GM19463 (cell line): ENCODE measurements around the gene ATP6V1C2.
"Not testable (repeated sequence)": the region's sequence is repeated elsewhere in the genome, so short reads cannot be mapped to it uniquely, and the experiment has no call there.

ENCODE experiments used
- ATAC-seq: cut with Tn5 transposase; IDR thresholded peaks from one replicate; pipeline ENCODE4 v1.9.1; 2021; ENCODE audit warnings: mild to moderate bottlenecking, moderate library complexity; ENCODE audit not compliant: unreplicated experiment

The ATP6V1C2 gene

DNA sequence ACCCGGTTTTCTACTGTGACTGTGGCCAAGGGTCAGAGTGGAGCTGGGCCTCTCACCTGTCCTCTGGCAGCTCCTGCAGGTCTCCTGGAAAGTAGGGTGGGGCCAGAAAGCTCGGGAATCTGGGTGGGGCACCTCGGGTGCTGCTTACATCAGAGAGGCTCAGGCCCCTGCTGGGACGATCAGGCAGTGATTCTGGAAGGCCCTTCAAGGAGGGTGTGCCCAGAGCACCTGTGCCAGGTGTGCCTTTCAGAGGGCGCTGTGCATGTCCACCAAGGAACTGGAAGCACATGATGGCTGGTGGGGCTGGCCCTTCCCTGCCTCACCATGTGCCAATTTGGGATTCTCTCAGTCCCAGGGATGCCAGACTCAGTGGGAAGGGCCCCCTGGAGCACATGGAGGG lies 44.0 kb downstream of the ATP6V1C2 start:
- ATAC-seq, result no peak

GRCh38 chr2:10765914-10766313 lies 44.5 kb downstream of the ATP6V1C2 start:
- no peak for ATAC-seq

GRCh38 chr2:10768063-10768507 lies 46.7 kb downstream of the ATP6V1C2 start:
- no peak for ATAC-seq

DNA sequence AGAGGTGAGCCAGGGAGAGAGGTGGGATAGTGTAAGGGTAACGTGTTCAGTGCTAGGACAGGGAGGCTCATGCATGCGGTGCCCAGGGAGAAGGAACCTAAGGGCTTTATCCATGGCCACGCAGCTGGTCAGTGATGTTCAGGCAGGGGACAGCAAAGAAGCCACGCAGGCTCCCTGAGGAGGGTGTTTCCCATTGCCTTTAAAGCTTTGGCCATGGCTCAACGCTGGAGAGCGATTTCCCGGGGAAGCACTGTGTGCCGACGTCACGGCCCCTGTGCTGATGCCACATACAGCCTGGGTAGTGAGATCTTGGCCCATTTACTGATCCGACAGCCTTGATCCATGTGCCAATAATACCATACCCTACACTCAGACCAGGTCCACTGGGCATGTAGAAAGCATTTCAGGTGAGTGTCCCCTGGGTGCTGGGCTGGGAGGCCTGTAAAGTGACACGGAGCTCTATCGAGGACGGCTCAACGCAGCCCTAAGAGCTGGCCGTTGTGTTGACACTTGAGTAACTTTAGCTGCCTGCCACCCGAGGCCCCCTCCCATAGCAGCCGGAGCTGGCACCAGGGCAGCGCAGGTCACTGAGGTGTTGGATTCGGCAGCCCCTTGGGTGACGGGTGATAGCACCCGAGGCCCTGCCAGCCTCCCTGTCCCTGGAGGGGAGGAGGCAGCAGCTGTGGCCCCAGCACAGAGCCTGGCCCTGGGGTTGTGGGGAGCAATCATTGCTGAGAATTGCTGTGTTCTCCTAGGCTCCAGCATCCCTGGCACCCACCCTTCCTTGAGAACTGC lies 49.7 kb downstream of the ATP6V1C2 start:
- ATAC-seq, result no peak

GRCh38 chr2:10771786-10772185 lies 50.4 kb downstream of the ATP6V1C2 start:
- no peak for ATAC-seq

GRCh38 chr2:10772201-10772867 lies 50.9 kb downstream of the ATP6V1C2 start:
- ATAC-seq, result no peak

- ATAC-seq, result no peak
These were observed 51.4 kb downstream of the ATP6V1C2 start for GRCh38 chr2:10772868-10773215.

DNA sequence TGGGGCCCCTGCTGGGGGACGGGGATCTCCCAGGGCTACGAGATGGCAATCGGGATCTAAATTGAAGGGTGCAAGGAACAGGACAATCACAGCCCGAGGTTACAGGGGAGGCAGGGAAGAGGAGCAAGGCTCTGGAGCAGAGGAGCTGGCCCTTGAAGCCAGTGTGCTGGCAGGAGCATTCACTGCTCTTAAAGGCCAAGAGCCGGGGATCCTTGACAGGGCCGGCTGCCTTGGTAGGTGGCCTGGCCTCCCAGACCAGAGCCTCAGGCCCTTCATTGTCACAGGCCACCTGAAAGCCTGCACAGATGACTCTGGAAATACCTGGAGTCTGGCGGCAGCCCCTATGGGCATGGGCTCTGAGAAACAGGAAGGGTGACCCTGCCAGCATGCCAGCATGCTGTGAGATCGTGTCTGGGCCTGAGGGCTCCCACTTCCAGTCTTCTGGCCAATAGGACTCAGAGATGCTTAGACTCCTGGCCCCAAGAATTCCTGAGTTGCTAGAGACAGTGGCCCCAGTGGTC lies 52.5 kb downstream of the ATP6V1C2 start:
- no peak for ATAC-seq

- ATAC-seq, result no peak
These were observed 53.0 kb downstream of the ATP6V1C2 start for GRCh38 chr2:10774394-10774793.

- no peak for ATAC-seq
These were observed 53.8 kb downstream of the ATP6V1C2 start for GRCh38 chr2:10775021-10775780.

DNA sequence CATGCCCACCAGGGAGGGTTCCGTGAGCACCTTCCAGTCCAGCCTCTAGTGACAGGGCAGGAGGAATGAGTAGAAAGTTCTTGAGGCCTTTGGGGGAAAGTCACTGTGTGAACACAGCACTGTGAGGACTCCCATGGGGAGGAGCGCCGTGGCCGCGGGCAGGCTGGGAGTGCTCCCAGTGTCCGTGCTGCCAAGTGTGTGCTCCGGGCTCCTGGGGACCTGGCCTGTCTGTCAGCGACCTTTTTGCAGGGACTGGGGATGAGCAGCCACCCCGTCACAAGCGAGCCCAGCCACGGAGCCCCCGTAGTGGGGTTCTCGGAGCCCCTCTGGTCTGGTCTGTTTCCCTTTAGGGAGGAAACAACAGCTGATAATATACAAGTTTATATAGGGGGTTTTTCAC lies 54.4 kb downstream of the ATP6V1C2 start:
- ATAC-seq, result no peak

GRCh38 chr2:10776231-10776977 lies 55.0 kb downstream of the ATP6V1C2 start:
- ATAC-seq, result no peak

GRCh38 chr2:10777111-10777841 lies 55.8 kb downstream of the ATP6V1C2 start:
- ATAC-seq, result no peak

GRCh38 chr2:10777842-10778723 lies 56.7 kb downstream of the ATP6V1C2 start:
- ATAC-seq, result no peak

DNA sequence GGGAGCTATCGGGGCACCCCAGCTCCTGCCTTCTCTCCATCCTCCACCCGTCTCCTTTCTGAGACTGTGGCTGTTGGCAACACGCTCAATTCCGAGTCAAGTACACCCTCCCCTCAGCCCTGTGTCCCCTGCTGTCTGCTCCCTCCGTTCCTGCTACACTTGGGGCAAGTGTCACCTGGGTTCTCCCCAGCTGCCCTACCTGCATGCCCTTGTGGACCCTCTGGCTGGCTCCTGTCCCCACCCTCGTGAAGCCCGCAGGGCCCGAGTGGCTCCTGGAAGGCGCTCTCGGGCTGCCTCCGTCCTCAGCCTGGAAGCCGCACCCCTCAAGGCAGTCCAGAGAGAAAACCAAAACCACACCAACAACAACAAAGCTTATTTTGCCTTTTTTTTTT lies 57.3 kb downstream of the ATP6V1C2 start:
- ATAC-seq, result no peak

DNA sequence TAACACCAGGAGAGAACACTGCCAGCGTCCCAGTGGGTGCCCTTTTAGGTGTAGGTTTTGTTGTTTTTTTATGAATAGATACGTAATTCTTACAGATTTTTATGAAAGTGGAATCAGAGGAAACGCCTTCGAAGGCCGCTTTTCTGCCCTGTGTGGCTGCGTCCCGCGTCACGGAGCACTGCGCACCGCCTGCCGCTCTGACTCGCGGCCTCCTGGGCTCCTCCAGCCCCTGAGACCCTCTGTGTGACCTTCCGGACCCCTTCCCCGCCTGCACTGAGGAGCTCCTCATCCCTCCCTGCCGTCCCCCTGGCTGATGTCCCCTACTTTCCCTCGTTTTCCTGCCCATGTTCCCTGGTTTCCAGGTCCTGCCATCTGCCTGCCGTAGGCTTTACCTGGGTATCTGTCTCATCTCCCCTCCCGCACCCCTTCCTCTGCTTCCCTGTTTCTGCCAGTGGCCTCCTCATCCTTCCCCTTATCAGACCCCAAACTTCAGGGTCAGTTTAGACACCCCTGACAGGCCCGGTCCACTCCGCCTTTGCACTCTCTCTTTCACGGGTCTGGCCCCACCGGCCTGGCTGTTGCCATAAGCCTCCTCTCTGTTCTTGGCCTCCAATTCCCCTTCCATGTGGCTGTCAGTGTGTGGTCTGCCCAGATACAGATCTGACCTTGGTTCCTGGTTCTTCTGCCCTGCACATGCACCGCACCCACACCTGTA lies 58.5 kb downstream of the ATP6V1C2 start:
- no peak for ATAC-seq

DNA sequence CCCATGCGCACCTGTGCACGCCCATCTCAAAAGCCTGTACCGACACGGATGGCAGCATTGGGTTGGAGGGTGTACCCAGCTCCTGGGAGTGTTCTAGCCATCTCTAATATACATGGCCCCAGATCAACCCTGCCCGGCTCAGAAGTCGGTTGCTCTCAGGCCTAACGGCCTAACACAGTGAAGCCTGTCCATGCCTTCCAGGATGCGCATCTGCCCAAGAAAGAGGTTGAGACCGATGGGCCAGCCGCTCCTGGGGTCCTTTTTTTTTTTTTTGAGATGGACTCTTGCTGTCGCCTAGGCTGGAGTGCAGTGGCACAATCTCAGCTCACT lies 59.0 kb downstream of the ATP6V1C2 start:
- no peak for ATAC-seq

DNA sequence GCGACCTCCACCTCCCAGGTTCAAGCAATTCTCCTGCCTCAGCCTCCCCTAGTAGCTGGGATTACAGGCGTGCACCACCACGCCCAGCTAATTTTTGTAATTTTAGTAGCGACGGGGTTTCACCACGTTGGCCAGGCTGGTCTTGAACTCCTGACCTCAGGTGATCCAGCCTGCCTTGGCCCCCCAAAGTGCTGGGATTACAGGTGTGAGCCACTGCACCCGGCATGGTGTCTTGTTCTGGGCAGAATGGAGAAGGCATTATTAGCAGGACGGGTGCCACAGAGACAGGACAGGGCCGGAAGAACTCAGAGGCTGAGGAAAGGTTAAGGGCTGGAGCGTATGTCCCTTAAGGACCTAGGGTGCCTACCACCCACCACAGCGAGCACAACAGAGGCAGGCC lies 59.4 kb downstream of the ATP6V1C2 start:
- not testable (repeated sequence) for ATAC-seq

- no peak for ATAC-seq
These were observed 60.3 kb downstream of the ATP6V1C2 start for GRCh38 chr2:10781746-10782145.
